ENCODE data around the gene COMMD3.

- no peak for TF ChIP-seq EZH2phosphoT487 (IDR thresholded peaks at IDR 0.05; ENCODE audit: insufficient read depth, low read depth)
- TF ChIP-seq EZH2 (IDR thresholded peaks at IDR 0.05; ENCODE audit: insufficient read depth, poor library complexity, severe bottlenecking) = no peak
Observed at GRCh38 chr10:22338931-22339330, 22.7 kb downstream of the COMMD3 start.

All from GM23248 (cell line).